GM18520 (cell line): ENCODE measurements around the gene ZFP90.
A peak's percentile ranks its signal among the peaks of the same experiment; 100 is the strongest.
"Not testable (repeated sequence)": the region's sequence is repeated elsewhere in the genome, so short reads cannot be mapped to it uniquely, and the experiment has no call there.

ENCODE experiments used
- ATAC-seq: cut with Tn5 transposase; IDR thresholded peaks from one replicate; pipeline ENCODE4 v1.9.1; 2021; ENCODE audit not compliant: unreplicated experiment

The ZFP90 gene

DNA sequence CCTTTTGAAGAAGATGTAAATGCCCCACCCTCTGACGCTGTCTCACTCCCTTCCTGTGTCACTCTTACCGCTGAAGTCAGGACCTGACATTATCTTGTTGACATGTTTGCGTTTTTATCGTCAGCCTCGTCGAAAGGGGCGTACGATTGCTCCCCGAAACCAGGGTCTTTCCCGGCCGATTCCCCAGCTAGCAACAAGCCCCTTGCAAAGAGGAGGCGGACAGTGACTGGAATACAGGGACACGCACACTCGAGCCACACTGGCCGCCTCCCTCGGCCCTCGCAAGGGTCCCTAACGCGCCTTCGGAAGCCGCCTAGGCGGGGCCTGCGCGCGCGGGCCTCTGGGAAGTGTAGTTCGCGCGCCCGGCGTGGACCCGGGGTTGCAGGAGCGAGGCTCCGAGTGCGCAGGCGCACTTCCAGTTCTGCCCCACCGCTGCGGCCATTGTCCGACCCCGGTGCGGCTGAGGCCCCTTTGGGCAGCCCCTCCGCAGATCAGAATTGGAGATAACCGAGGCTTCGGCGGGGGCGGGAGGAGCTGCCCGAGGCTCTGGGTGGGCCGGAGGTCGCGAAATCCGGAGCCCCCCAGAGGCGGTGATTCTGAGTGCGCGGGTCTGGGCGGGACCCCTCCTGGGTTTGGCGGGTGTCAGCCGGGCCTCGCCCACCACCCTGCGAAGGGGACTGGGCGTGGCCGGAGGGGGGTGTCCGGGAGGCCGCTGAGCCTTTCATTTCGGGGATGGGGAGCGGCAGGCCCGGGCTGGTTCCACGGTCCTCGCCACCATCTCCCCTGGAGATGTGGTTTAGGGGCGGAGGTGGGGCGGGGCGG lies at the start of gene ZFP90:
TSS of gene ZFP90 (plus strand) at position 412 of the 822 bp plus-strand sequence. CDS start 502 bp downstream, outside the sequence.
- peak; percentile 90 for ATAC-seq

DNA sequence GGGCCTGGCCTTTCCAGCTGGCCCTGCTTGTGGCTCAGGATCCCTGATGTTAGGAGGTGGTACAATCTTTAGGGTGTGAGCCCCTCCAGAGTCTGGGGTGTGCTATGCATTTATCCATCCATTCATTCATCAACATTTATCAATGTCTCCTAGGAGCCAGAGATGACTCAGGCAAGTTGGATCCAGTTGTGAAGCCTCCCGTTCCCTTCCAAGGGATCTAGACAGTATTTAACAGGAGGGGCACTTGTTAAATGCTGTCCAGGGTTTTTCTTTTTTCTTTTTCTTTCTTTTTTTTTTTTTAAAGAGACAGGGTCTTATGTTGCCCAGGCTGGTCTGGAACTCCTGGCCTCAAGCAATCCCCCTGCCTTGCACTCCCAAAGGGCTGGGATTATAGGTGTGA lies 48.7 kb upstream of the ZFP90 start:
- ATAC-seq, result no peak

- no peak for ATAC-seq
Measured at GRCh38 chr16:68490829-68491575, 48.1 kb upstream of the ZFP90 start.

DNA sequence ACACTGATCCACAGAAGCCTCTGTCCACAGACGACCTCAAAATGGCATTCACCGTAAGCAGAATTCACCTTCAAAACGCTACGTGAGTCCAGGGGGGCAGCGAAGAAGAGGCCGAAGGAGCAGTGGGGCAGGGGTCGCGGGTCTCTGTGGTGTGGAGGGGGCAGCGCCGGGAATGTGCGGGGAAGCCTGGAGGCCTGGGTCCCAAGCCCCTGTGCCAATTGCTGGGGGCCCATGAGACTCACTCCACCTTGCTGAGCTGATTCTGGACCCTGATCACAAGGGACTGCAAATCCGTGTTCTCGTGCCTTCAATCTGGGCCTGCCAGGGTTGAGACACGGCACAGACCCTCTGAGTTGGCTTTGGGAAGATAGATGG lies 47.5 kb upstream of the ZFP90 start:
- no peak for ATAC-seq

DNA sequence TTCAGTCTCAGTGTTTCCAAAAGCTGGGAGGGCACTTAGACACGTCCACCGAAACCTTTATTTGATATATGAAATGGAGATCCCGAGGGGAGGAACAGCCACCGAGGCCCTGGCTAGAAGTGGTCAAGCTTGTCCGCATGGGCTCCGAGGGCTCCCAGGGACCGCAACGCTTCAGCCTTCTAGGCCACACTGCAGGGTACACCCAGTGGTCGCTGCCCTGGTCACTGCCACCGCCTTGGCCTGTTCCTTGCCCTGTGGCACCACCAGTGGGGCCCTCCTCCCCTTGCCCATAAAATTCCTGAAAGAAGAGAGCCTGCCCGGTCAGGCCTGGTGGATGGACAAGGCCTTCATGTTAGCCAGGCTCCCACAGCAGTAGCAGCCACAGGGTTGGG lies 46.9 kb upstream of the ZFP90 start:
- ATAC-seq, result no peak

GRCh38 chr16:68492543-68493411 lies 46.3 kb upstream of the ZFP90 start:
- ATAC-seq, result no peak

- no peak for ATAC-seq
Measured at GRCh38 chr16:68493412-68494070, 45.5 kb upstream of the ZFP90 start.

DNA sequence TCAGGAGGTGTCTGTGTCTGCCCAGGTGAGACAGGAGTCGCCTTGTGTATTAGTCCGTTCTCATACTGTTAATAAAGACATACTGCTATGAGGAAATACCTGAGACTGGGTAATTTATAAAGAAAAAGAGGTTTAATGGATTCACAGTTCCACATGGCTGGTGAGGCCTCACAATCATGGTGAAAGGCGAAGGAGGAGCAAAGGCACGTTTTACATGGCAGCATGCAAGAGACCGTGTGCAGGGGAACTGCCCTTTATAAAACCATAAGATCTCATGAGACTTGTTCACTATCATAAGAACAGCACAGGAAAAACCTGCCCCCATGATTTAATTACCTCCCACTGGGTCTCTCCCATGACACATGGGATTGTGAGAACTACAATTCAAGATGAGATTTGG lies 44.8 kb upstream of the ZFP90 start:
- ATAC-seq, result not testable (repeated sequence)

- ATAC-seq, result no peak
Measured at GRCh38 chr16:68496689-68497088, 42.4 kb upstream of the ZFP90 start.

DNA sequence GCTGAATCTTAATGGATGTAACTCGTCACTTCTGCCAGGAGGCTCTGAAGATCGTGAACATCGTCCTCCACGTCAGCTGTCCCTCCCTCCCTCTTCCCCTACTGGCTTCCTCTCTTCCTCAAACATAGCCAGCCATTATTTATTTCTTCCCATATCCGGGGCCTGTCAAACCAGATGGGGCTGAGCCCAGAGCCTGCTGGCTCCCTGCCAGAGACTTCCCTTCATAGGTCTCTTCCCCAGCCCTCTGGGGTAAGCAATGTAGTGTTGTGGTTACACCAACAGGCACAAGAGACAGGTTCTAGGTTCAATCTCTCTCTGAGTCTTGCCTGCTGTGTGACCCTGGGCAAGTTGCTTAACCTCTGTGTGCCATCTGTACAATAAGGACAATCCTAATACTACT lies 40.1 kb upstream of the ZFP90 start:
- no peak for ATAC-seq

GRCh38 chr16:68503334-68503733 lies 35.8 kb upstream of the ZFP90 start:
- no peak for ATAC-seq

GRCh38 chr16:68504066-68504465 lies 35.0 kb upstream of the ZFP90 start:
- no peak for ATAC-seq

DNA sequence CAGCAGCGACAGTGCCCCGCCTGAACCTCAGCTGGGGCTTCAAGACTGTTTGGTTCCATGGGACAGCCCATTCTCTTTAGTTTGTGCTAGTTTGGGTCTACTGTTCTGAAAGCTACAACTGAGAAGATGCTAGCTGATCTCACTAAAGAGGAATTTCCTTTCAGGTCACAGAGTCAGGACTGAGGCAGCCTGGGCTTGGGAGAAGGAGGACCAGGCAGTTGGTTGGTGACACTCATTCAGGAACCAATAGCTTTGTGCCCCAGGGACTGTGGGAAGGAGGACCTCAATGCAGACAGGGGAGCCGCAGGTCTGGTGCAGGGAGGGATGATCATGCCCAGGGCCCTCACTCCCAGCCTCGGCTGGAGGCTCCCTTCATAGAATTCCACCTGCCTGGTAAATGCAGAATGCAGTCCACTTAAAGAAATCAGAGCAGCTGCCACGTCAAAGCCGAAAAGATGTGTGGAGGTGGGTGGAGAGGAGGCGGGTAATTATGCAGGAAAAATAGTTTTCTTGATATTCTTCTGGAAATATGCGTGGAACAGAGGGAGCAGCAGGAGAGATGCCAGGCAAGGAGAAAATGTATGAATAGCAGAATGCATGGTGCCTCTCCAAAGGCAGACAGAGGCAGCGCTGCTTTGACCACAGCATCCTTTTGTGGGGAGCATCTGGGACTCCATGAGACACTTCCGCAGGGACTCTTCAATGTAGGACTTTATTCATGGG lies 32.6 kb upstream of the ZFP90 start:
- no peak for ATAC-seq

GRCh38 chr16:68508013-68508412 lies 31.1 kb upstream of the ZFP90 start:
- no peak for ATAC-seq

DNA sequence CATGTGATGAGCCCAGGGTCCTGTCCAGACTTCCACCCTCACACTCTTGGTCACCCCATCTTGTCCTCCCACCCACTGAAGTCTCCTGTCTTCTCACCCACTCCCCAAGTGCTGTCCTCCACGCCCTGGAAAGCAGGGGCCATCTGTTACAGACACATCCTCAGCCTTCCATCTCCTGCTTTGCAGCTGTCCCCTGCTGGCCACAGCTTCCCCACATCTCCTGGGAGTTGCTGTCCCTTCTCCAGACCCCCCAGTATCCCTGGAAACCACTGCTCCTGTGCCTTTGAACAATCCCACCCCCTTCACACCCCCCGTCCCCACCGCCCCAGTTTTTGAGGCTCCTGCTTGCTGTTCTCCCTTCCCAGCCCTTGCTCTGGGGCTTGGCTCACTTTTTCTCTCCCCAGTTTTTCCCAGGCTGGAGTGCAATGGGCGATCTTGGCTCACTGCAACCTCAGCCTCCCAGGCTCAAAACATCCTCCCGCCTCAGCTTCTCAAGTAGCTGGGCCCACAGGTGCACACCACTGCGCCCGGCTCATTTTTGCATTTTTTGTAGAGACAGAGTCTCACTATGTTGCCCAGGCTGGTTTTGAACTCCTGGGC lies 30.4 kb upstream of the ZFP90 start:
- ATAC-seq, result no peak

GRCh38 chr16:68509381-68509780 lies 29.7 kb upstream of the ZFP90 start:
- ATAC-seq, result no peak

DNA sequence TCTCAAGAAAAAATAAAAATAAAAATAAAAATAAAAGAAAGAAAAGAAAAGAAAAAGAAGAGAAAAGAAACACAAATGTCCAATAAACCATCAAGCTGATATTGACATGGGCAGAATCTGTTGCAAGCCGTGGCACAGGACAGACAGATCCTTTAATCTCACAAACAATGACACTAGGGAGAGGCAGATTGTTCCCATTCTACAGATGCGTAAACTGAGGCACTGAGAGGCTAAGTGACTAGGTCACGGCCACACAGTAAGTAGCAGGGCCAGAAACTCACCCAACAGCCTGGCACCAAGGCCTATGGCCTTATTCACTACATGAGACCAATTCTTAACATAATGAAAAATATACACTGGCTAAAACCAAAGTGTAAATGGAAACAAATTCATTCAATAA lies 28.3 kb upstream of the ZFP90 start:
- no peak for ATAC-seq

GRCh38 chr16:68512183-68512582 lies 26.9 kb upstream of the ZFP90 start:
- ATAC-seq, result no peak

GRCh38 chr16:68512742-68513141 lies 26.3 kb upstream of the ZFP90 start:
- ATAC-seq, result no peak

- no peak for ATAC-seq
Measured at GRCh38 chr16:68514511-68514910, 24.6 kb upstream of the ZFP90 start.
